ENCODE results near the gene LRFN2. TPM values are rescaled to one million over a fixed set of nuclear protein-coding genes. Genes with fewer than 3 reads are reported as not detected.

LRFN2 gene
- total RNA-seq, 1 experiment from 2014 or later: 0.28 TPM

- Histone ChIP-seq H3K36me3 (replicated peaks; ENCODE audit: control insufficient read depth, insufficient read depth, low read length) (no peaks in the 10 kb centered on the region), H3K4me3 (ENCODE audit: insufficient read depth, low read depth, low read length) (no peak overlapping the region), H3K27me3 (ENCODE audit: control insufficient read depth, insufficient read depth, low read length) (no peaks in the 10 kb centered on the region; the same call in 1 of the 2 replicates)
- DNase-seq: peak; percentile 66
These were observed 109.7 kb downstream of the LRFN2 start for GRCh38 chr6:40477246-40478126.

GRCh38 chr6:40476673-40477072 lies 110.5 kb downstream of the LRFN2 start:
- no peak for DNase-seq
- Histone ChIP-seq H3K4me3 (ENCODE audit: insufficient read depth, low read depth, low read length) (no peak overlapping the region), H3K36me3 (replicated peaks; ENCODE audit: control insufficient read depth, insufficient read depth, low read length) (no peaks in the 10 kb centered on the region), H3K27me3 (ENCODE audit: control insufficient read depth, insufficient read depth, low read length) (no peaks in the 10 kb centered on the region; the same call in 1 of the 2 replicates)

- Histone ChIP-seq H3K4me3 (ENCODE audit: insufficient read depth, low read depth, low read length) (no peak overlapping the region), H3K27me3 (ENCODE audit: control insufficient read depth, insufficient read depth, low read length) (no peaks in the 10 kb centered on the region; the same call in 1 of the 2 replicates), H3K36me3 (replicated peaks; ENCODE audit: control insufficient read depth, insufficient read depth, low read length) (no peaks in the 10 kb centered on the region)
- DNase-seq: no peak
These were observed 112.2 kb downstream of the LRFN2 start for GRCh38 chr6:40474937-40475336.

- Histone ChIP-seq H3K36me3 (replicated peaks; ENCODE audit: control insufficient read depth, insufficient read depth, low read length) (no peaks in the 10 kb centered on the region), H3K27me3 (ENCODE audit: control insufficient read depth, insufficient read depth, low read length) (no peaks in the 10 kb centered on the region; the same call in 1 of the 2 replicates), H3K4me3 (ENCODE audit: insufficient read depth, low read depth, low read length) (no peak overlapping the region)
- no peak for DNase-seq
These were observed 114.1 kb downstream of the LRFN2 start for GRCh38 chr6:40473026-40473425.

- Histone ChIP-seq H3K36me3 (replicated peaks; ENCODE audit: control insufficient read depth, insufficient read depth, low read length) (no peaks in the 10 kb centered on the region), H3K27me3 (ENCODE audit: control insufficient read depth, insufficient read depth, low read length) (no peaks in the 10 kb centered on the region; the same call in 1 of the 2 replicates), H3K4me3 (ENCODE audit: insufficient read depth, low read depth, low read length) (no peak overlapping the region)
- DNase-seq: no peak
These were observed 114.8 kb downstream of the LRFN2 start for GRCh38 chr6:40472353-40472752.

GRCh38 chr6:40471243-40471642 lies 115.9 kb downstream of the LRFN2 start:
- no peak overlapping the region for H3K4me3 ChIP-seq (ENCODE audit: insufficient read depth, low read depth, low read length)
- no peaks in the 10 kb centered on the region for H3K36me3 ChIP-seq (replicated peaks; ENCODE audit: control insufficient read depth, insufficient read depth, low read length)
- DNase-seq: no peak
- no peaks in the 10 kb centered on the region; the same call in 1 of the 2 replicates for H3K27me3 ChIP-seq (ENCODE audit: control insufficient read depth, insufficient read depth, low read length)

GRCh38 chr6:40469323-40469722 lies 117.8 kb downstream of the LRFN2 start:
- DNase-seq: no peak
- Histone ChIP-seq H3K27me3 (ENCODE audit: control insufficient read depth, insufficient read depth, low read length) (no peaks in the 10 kb centered on the region; the same call in 1 of the 2 replicates), H3K36me3 (replicated peaks; ENCODE audit: control insufficient read depth, insufficient read depth, low read length) (no peaks in the 10 kb centered on the region), H3K4me3 (ENCODE audit: insufficient read depth, low read depth, low read length) (no peak overlapping the region)

- Histone ChIP-seq H3K27me3 (ENCODE audit: control insufficient read depth, insufficient read depth, low read length) (no peaks in the 10 kb centered on the region), H3K4me3 (ENCODE audit: insufficient read depth, low read depth, low read length) (no peak overlapping the region), H3K36me3 (replicated peaks; ENCODE audit: control insufficient read depth, insufficient read depth, low read length) (no peaks in the 10 kb centered on the region)
- no peak for DNase-seq
These were observed 120.1 kb downstream of the LRFN2 start for GRCh38 chr6:40466986-40467539.

GRCh38 chr6:40461643-40462042 lies 125.5 kb downstream of the LRFN2 start:
- H3K36me3 ChIP-seq (replicated peaks; ENCODE audit: control insufficient read depth, insufficient read depth, low read length): no peaks in the 10 kb centered on the region
- no peak overlapping the region for H3K4me3 ChIP-seq (ENCODE audit: insufficient read depth, low read depth, low read length)
- H3K27me3 ChIP-seq (ENCODE audit: control insufficient read depth, insufficient read depth, low read length): no peaks in the 10 kb centered on the region
- no peak for DNase-seq

- Histone ChIP-seq H3K4me3 (ENCODE audit: insufficient read depth, low read depth, low read length) (no peak overlapping the region), H3K36me3 (replicated peaks; ENCODE audit: control insufficient read depth, insufficient read depth, low read length) (no peaks in the 10 kb centered on the region), H3K27me3 (ENCODE audit: control insufficient read depth, insufficient read depth, low read length) (no peaks in the 10 kb centered on the region)
- DNase-seq: no peak
These were observed 126.8 kb downstream of the LRFN2 start for GRCh38 chr6:40460380-40460779.

GRCh38 chr6:40457261-40457660 lies 129.9 kb downstream of the LRFN2 start:
- no peak overlapping the region for H3K4me3 ChIP-seq (ENCODE audit: insufficient read depth, low read depth, low read length)
- DNase-seq: no peak
- no peaks in the 10 kb centered on the region for H3K27me3 ChIP-seq (ENCODE audit: control insufficient read depth, insufficient read depth, low read length)
- no peaks in the 10 kb centered on the region for H3K36me3 ChIP-seq (replicated peaks; ENCODE audit: control insufficient read depth, insufficient read depth, low read length)

GRCh38 chr6:40456390-40457013 lies 130.7 kb downstream of the LRFN2 start:
- no peaks in the 10 kb centered on the region for H3K36me3 ChIP-seq (replicated peaks; ENCODE audit: control insufficient read depth, insufficient read depth, low read length)
- no peak overlapping the region for H3K4me3 ChIP-seq (ENCODE audit: insufficient read depth, low read depth, low read length)
- no peak for DNase-seq
- no peaks in the 10 kb centered on the region for H3K27me3 ChIP-seq (ENCODE audit: control insufficient read depth, insufficient read depth, low read length)

GRCh38 chr6:40455686-40456389 lies 131.3 kb downstream of the LRFN2 start:
- H3K27me3 ChIP-seq (ENCODE audit: control insufficient read depth, insufficient read depth, low read length): no peaks in the 10 kb centered on the region
- no peak for DNase-seq
- no peak overlapping the region for H3K4me3 ChIP-seq (ENCODE audit: insufficient read depth, low read depth, low read length)
- H3K36me3 ChIP-seq (replicated peaks; ENCODE audit: control insufficient read depth, insufficient read depth, low read length): no peaks in the 10 kb centered on the region

- H3K27me3 ChIP-seq (ENCODE audit: control insufficient read depth, insufficient read depth, low read length): no peaks in the 10 kb centered on the region
- no peaks in the 10 kb centered on the region for H3K36me3 ChIP-seq (replicated peaks; ENCODE audit: control insufficient read depth, insufficient read depth, low read length)
- no peak overlapping the region for H3K4me3 ChIP-seq (ENCODE audit: insufficient read depth, low read depth, low read length)
These were observed 136.7 kb downstream of the LRFN2 start for GRCh38 chr6:40450483-40450882.

More at GRCh38 chr6:40450483-40450882, 136.7 kb downstream of the LRFN2 start:
- no peak for DNase-seq
